ENCODE data around the gene STAU1. TPM values are rescaled to one million over a fixed set of nuclear protein-coding genes. Genes with fewer than 3 reads are reported as not detected.

Gene STAU1
- total RNA-seq, 4 donors from 2014 or later, result 51.4 to 65.6 (median 58.7) TPM

GRCh38 chr20:49216991-49217578 lies 29.0 kb upstream of the STAU1 start:
- intact Hi-C loops (cut with DNase I), result loop anchor here (2.0 kb wide), 1 partner anchor 84 kb away; no protein-coding TSS in a partner anchor
- peak overlapping the region in 1 of 4 donors; percentile 21 for H3K4me3 ChIP-seq

DNA sequence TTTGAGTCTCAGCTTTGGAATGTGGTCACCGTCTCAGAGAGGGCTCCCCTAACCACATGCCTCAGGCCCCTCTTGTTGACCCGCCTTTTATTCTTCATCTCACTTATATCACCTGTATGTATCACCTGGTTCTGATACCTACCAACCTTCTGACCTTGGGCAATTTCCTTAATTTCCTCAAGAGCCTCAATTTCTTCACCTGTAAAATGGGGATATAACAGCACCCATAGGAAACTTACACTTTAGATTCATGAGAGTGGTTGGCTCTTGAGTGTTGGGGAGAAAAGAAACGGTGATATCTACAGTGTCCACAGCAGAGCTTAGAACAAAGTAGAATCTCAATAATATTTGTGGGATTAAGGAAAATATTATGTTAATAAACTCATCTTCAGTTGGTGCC lies 27.1 kb upstream of the STAU1 start:
- intact Hi-C loops (cut with DNase I), result no loop called here
- Histone ChIP-seq H3K27me3 (no peaks in the 10 kb centered on the region), H3K36me3 (no peaks in the 10 kb centered on the region), H3K9me3 (peaks cover 0 to 3% (median 0%) of the 10 kb centered on the region in 3 donors), H3K4me3 (no peak overlapping the region), H3K4me1 (peaks cover 2 to 35% (median 6%) of the 10 kb centered on the region in 3 donors), H3K27ac (no peak overlapping the region)
- DNase-seq, result no peak
- 81 to 97% methylated on average over 3 of the region's 3 CpGs for WGBS, 2 donors
- TF ChIP-seq CTCF (IDR thresholded peaks at IDR 0.05), result no peak
- TF ChIP-seq POLR2A (IDR thresholded peaks at IDR 0.05), result no peak

More at GRCh38 chr20:49216991-49217578, 29.0 kb upstream of the STAU1 start:
- peaks cover 10 to 31% (median 10%) of the 10 kb centered on the region in 3 donors for H3K4me1 ChIP-seq
- H3K27ac ChIP-seq, result peak overlapping the region in 2 of 4 donors; percentile 35 to 48
- no peaks in the 10 kb centered on the region for H3K9me3 ChIP-seq
- H3K27me3 ChIP-seq, result no peaks in the 10 kb centered on the region
- DNase-seq, result peak; percentile 23
- peaks cover 0 to 14% (median 2%) of the 10 kb centered on the region in 3 donors for H3K36me3 ChIP-seq
- WGBS, 2 donors, result 13 to 17% methylated on average over 11 of the region's 11 CpGs
- TF ChIP-seq POLR2A (IDR thresholded peaks at IDR 0.05) (no peak), CTCF (IDR thresholded peaks at IDR 0.05) (peak; percentile 86 to 95 (median 92))

DNA sequence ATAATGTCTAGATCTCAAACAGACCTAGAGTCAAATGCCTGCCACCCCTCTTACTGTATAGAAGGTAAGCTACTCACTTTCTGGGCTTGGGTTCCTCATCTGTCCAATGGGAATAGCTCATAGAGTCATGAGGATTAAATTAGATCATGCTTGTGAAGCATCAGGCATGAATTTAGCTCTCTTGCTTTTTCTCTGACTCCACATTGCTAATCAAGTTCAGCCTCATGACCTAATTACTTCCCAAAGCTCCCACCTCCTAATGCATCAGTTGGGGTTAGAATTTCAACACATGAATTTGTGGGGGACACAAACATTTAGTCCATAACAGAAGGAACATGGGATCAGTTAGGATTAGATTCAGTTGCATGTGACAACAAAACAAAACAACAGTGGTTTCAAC lies 26.4 kb upstream of the STAU1 start:
- no peak overlapping the region for H3K4me3 ChIP-seq
- DNase-seq, result no peak
- TF ChIP-seq POLR2A (IDR thresholded peaks at IDR 0.05) (no peak), CTCF (IDR thresholded peaks at IDR 0.05) (no peak)
- intact Hi-C loops (cut with DNase I), result no loop called here
- no peak overlapping the region for H3K27ac ChIP-seq
- H3K9me3 ChIP-seq, result peaks cover 0 to 9% (median 0%) of the 10 kb centered on the region in 3 donors
- H3K36me3 ChIP-seq, result no peaks in the 10 kb centered on the region
- no peaks in the 10 kb centered on the region for H3K27me3 ChIP-seq
- H3K4me1 ChIP-seq, result peaks cover 0 to 31% (median 4%) of the 10 kb centered on the region in 3 donors

DNA sequence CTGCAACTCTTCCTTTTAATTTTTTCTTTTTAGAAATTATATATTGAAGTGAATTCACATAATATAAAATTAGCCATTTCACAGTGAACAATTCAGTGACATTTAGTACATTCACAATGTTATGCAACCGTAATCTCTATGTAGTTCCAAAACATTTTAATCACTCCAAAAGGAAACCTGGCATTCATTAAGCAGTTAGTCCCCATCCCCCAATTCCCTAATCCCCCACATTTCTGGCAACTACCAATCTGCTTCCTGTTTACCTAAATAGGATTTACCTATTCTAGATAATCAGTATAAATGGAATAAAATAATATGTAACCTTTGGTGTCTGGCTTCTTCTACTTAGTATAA lies 22.6 kb upstream of the STAU1 start:
- H3K36me3 ChIP-seq, result no peaks in the 10 kb centered on the region
- H3K27me3 ChIP-seq, result no peaks in the 10 kb centered on the region
- H3K4me3 ChIP-seq, result no peak overlapping the region
- H3K9me3 ChIP-seq, result peaks cover 0 to 11% (median 0%) of the 10 kb centered on the region in 3 donors
- H3K27ac ChIP-seq, result peak overlapping the region in 1 of 4 donors; percentile 42
- DNase-seq, result no peak
- 38 to 64% methylated on average over 1 of the region's 1 CpG for WGBS, 2 donors
- intact Hi-C loops (cut with DNase I), result no loop called here
- TF ChIP-seq CTCF (IDR thresholded peaks at IDR 0.05), result no peak
- no peak for TF ChIP-seq POLR2A (IDR thresholded peaks at IDR 0.05)
- peaks cover 0 to 14% (median 0%) of the 10 kb centered on the region in 3 donors for H3K4me1 ChIP-seq

- H3K27me3 ChIP-seq, result no peaks in the 10 kb centered on the region
- peaks cover 0 to 11% (median 0%) of the 10 kb centered on the region in 3 donors for H3K9me3 ChIP-seq
- no peak for DNase-seq
- peak overlapping the region in 1 of 4 donors; percentile 42 for H3K27ac ChIP-seq
- no peaks in the 10 kb centered on the region for H3K36me3 ChIP-seq
- peaks cover 0 to 14% (median 0%) of the 10 kb centered on the region in 3 donors for H3K4me1 ChIP-seq
- H3K4me3 ChIP-seq, result no peak overlapping the region
- WGBS, 2 donors, result 68 to 71% methylated on average over 1 of the region's 1 CpG
- TF ChIP-seq POLR2A (IDR thresholded peaks at IDR 0.05) (no peak), CTCF (IDR thresholded peaks at IDR 0.05) (no peak)
- intact Hi-C loops (cut with DNase I), result no loop called here
These were observed 22.1 kb upstream of the STAU1 start for GRCh38 chr20:49210101-49210756.
